ENCODE results near the gene BDH1.
"Not testable (repeated sequence)": the region's sequence is repeated elsewhere in the genome, so short reads cannot be mapped to it uniquely, and the experiment has no call there.

BDH1 gene

GRCh38 chr3:197555281-197556261, at the start of gene BDH1:
BDH1 (minus strand) TSS chr3:197555968; CDS start chr3:197546443, 9,525 bp downstream.
- TF ChIP-seq CTCF (IDR thresholded peaks at IDR 0.05; ENCODE audit: extremely low read depth, missing control alignments) = no peak
- peak; percentile 84 for DNase-seq (ENCODE audit: low spot score)

- TF ChIP-seq CTCF (IDR thresholded peaks at IDR 0.05; ENCODE audit: extremely low read depth, missing control alignments) = no peak
- DNase-seq (ENCODE audit: low spot score) = no peak
Measured at GRCh38 chr3:197603317-197603933, 47.7 kb upstream of the BDH1 start.

- not testable (repeated sequence) for DNase-seq (ENCODE audit: low spot score)
Measured at GRCh38 chr3:197602351-197602750, 46.6 kb upstream of the BDH1 start.

- not testable (repeated sequence) for DNase-seq (ENCODE audit: low spot score)
Measured at GRCh38 chr3:197601566-197601840, 45.7 kb upstream of the BDH1 start.

GRCh38 chr3:197600796-197601565, 45.2 kb upstream of the BDH1 start:
- TF ChIP-seq CTCF (IDR thresholded peaks at IDR 0.05; ENCODE audit: extremely low read depth, missing control alignments) = no peak
- no peak for DNase-seq (ENCODE audit: low spot score)

- peak; percentile 73 for TF ChIP-seq CTCF (IDR thresholded peaks at IDR 0.05; ENCODE audit: extremely low read depth, missing control alignments)
- peak; percentile 92 for DNase-seq (ENCODE audit: low spot score)
Measured at GRCh38 chr3:197599089-197599765, 43.5 kb upstream of the BDH1 start.

GRCh38 chr3:197598404-197598980, 42.7 kb upstream of the BDH1 start:
- no peak for TF ChIP-seq CTCF (IDR thresholded peaks at IDR 0.05; ENCODE audit: extremely low read depth, missing control alignments)
- no peak for DNase-seq (ENCODE audit: low spot score)
